WTC11 (cell line): ENCODE measurements around the gene PPM1L. TPM values are rescaled to one million over a fixed set of nuclear protein-coding genes. Genes with fewer than 3 reads are reported as not detected.

Experiments
- ATAC-seq: fragments of 200-7000 bp; cut with Tn5 transposase; 2 replicates; pipeline ENCODE4 v1.10.0; 2021; ENCODE audit warnings: mild to moderate bottlenecking, moderate library complexity
- CTCF ChIA-PET: fragments of 300-600 bp; sonication (Branson Sonifier 250); formaldehyde crosslinking; loops from one replicate; lab custom pipeline; 2021; ENCODE audit warnings: antibody characterized with exemption; lab: Charles Lee
- POLR2A ChIA-PET: fragments of 350-600 bp; sonication (Branson Sonifier 250); formaldehyde crosslinking; loops from one replicate; lab custom pipeline; 2021; ENCODE audit warnings: antibody characterized with exemption; lab: Charles Lee
- DNase-seq: peaks from one replicate; pipeline ENCODE4 v3.0.0; 2021; ENCODE audit warnings: low spot score
- H3K27ac Mint-ChIP-seq: 2 replicates; pipeline ENCODE4 v1.8.0; 2021; ENCODE audit warnings: mixed read lengths
- H3K27me3 Mint-ChIP-seq: 2 replicates; pipeline ENCODE4 v1.8.0; 2021; ENCODE audit warnings: low read depth, mild to moderate bottlenecking, moderate library complexity, mixed read lengths
- H3K36me3 Mint-ChIP-seq: 2 replicates; pipeline ENCODE4 v1.8.0; 2021; ENCODE audit warnings: mixed read lengths
- H3K4me1 Mint-ChIP-seq: 2 replicates; pipeline ENCODE4 v1.8.0; 2022; ENCODE audit warnings: mixed read lengths
- H3K4me3 Mint-ChIP-seq: 2 replicates; pipeline ENCODE4 v1.8.0; 2021; ENCODE audit warnings: mild to moderate bottlenecking, moderate library complexity, mixed read lengths
- H3K9me3 Mint-ChIP-seq: 2 replicates; pipeline ENCODE4 v1.8.0; 2021; ENCODE audit warnings: mixed read lengths
- CREM ChIP-seq: sonication (generic); formaldehyde crosslinking; IDR thresholded peaks from 2 replicates; pipeline ENCODE4 v1.8.1; 2022; ENCODE audit warnings: mild to moderate bottlenecking, missing genetic modification reagents, moderate library complexity
- FOXP1 ChIP-seq: sonication (generic); formaldehyde crosslinking; IDR thresholded peaks from 2 replicates; pipeline ENCODE4 v1.8.0; 2022; ENCODE audit warnings: missing genetic modification reagents, mild to moderate bottlenecking, moderate library complexity, borderline replicate concordance
- KAT7 ChIP-seq: sonication (generic); formaldehyde crosslinking; IDR thresholded peaks from 2 replicates; pipeline ENCODE4 v1.8.1; 2023; ENCODE audit warnings: missing genetic modification reagents, mild to moderate bottlenecking, borderline replicate concordance
- NFYB ChIP-seq: sonication (generic); formaldehyde crosslinking; conservative IDR thresholded peaks from 2 replicates; pipeline ENCODE4 v1.8.0; 2022; ENCODE audit warnings: low read depth, missing genetic modification reagents
- RELA ChIP-seq: sonication (generic); formaldehyde crosslinking; IDR thresholded peaks from 2 replicates; pipeline ENCODE4 v1.8.1; 2022; ENCODE audit warnings: missing genetic modification reagents, mild to moderate bottlenecking, borderline replicate concordance
- SOX15 ChIP-seq: fragments of 250-450 bp; sonication (Bioruptor Pico); IDR thresholded peaks from 2 replicates; pipeline ENCODE4 v1.9.0; 2021; ENCODE audit warnings: mild to moderate bottlenecking
- total RNA-seq: library from RNA; stranded (reverse); gene quantifications from 3 replicates; pipeline ENCODE4 v1.2.3, GENCODE V29; 2021
- TF ChIP-seq, protein P1 (sequence below): sonication (generic); formaldehyde crosslinking; IDR thresholded peaks from 2 replicates; pipeline ENCODE4 v1.8.1; 2023; ENCODE audit warnings: mild to moderate bottlenecking, missing genetic modification reagents, borderline replicate concordance
- TF ChIP-seq, protein P2 (sequence below): sonication (generic); formaldehyde crosslinking; conservative IDR thresholded peaks from 2 replicates; pipeline ENCODE4 v1.8.1; 2022; ENCODE audit warnings: mild to moderate bottlenecking, missing genetic modification reagents
- TF ChIP-seq, protein P3 (sequence below): sonication (generic); formaldehyde crosslinking; IDR thresholded peaks from 2 replicates; pipeline ENCODE4 v1.8.0; 2022; ENCODE audit warnings: mild to moderate bottlenecking, missing genetic modification reagents
- TF ChIP-seq, protein P4 (sequence below): sonication (generic); formaldehyde crosslinking; IDR thresholded peaks from 2 replicates; pipeline ENCODE4 v1.8.0; 2023; ENCODE audit warnings: missing genetic modification reagents, mild to moderate bottlenecking, borderline replicate concordance
- TF ChIP-seq, protein P5 (sequence below): sonication (generic); formaldehyde crosslinking; IDR thresholded peaks from 2 replicates; pipeline ENCODE4 v1.8.0; 2023; ENCODE audit warnings: mild to moderate bottlenecking, missing genetic modification reagents
- TF ChIP-seq, protein P6 (sequence below): sonication (generic); formaldehyde crosslinking; IDR thresholded peaks from 2 replicates; pipeline ENCODE4 v1.8.1; 2023; ENCODE audit warnings: mild to moderate bottlenecking, missing genetic modification reagents

Gene PPM1L
- total RNA-seq, 1 experiment from 2014 or later, result 18.1 TPM

DNA sequence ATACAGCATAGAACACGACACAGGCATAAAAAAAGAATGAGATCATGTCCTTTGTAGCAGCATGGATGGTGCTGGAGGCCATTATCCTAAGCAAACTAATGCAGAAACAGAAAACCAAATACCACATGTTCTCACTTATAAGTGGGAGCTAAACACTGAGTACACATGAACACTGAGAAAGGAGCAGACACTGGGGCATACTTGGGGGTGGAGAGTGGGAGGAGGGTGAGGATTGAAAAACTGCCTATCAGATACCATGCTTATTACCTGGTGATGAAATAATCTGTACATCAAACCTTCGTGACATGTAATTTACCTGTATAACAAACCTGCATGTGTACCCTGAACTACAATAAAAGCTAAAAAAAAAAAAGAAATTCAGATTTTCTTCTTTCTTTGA is 100.4 kb downstream of the PPM1L start (continued):
- TF ChIP-seq, protein P1, sequence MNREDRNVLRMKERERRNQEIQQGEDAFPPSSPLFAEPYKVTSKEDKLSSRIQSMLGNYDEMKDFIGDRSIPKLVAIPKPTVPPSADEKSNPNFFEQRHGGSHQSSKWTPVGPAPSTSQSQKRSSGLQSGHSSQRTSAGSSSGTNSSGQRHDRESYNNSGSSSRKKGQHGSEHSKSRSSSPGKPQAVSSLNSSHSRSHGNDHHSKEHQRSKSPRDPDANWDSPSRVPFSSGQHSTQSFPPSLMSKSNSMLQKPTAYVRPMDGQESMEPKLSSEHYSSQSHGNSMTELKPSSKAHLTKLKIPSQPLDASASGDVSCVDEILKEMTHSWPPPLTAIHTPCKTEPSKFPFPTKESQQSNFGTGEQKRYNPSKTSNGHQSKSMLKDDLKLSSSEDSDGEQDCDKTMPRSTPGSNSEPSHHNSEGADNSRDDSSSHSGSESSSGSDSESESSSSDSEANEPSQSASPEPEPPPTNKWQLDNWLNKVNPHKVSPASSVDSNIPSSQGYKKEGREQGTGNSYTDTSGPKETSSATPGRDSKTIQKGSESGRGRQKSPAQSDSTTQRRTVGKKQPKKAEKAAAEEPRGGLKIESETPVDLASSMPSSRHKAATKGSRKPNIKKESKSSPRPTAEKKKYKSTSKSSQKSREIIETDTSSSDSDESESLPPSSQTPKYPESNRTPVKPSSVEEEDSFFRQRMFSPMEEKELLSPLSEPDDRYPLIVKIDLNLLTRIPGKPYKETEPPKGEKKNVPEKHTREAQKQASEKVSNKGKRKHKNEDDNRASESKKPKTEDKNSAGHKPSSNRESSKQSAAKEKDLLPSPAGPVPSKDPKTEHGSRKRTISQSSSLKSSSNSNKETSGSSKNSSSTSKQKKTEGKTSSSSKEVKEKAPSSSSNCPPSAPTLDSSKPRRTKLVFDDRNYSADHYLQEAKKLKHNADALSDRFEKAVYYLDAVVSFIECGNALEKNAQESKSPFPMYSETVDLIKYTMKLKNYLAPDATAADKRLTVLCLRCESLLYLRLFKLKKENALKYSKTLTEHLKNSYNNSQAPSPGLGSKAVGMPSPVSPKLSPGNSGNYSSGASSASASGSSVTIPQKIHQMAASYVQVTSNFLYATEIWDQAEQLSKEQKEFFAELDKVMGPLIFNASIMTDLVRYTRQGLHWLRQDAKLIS, result no peak
- no peak for TF ChIP-seq KAT7 (CRISPR knock-in tag)
- TF ChIP-seq SOX15 (CRISPR knock-in tag), result no peak

DNA sequence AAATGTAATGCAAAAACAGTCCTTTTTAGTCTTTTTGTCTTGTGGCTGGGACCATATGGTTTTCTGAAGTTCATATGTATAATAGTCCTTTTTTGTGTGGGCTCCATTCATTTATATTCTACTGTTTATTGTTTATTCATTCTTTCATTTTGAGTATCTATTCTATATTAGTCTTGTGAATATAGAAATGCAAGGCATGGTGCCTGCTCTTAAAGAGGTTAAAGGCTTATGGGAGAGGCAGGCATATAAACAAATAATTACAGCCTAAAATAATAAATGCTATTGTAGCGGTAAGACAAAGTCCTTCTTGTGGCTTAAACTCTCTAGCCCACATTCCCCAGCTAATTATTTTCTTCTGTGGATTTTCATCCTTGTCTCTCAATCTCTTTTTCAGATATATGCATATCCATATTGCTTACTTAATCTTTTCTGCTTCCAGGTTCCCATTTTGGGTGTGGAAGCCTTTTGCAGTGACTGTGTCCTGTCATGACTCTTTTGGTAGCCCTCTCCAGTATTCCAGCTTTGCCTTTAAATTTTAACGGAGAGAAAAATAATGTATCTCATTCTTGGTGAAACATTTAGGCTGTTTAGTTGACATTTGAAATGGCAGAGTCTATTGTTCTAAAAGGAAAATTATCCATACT is 101.6 kb downstream of the PPM1L start:
- Mint-ChIP-seq H3K9me3 (peaks cover 15% of the 10 kb centered on the region), H3K27me3 (no peaks in the 10 kb centered on the region), H3K36me3 (peaks cover 10% of the 10 kb centered on the region), H3K4me3 (no peak overlapping the region), H3K4me1 (peaks cover 30% of the 10 kb centered on the region), H3K27ac (no peak overlapping the region)
- TF ChIP-seq, protein P2, sequence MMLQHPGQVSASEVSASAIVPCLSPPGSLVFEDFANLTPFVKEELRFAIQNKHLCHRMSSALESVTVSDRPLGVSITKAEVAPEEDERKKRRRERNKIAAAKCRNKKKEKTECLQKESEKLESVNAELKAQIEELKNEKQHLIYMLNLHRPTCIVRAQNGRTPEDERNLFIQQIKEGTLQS (CRISPR knock-in tag), result no peak
- TF ChIP-seq NFYB (CRISPR knock-in tag), result no peak
- POLR2A ChIA-PET, result no interaction called here
- ATAC-seq (no peak), DNase-seq (no peak)
- CTCF ChIA-PET, result no interaction called here

DNA sequence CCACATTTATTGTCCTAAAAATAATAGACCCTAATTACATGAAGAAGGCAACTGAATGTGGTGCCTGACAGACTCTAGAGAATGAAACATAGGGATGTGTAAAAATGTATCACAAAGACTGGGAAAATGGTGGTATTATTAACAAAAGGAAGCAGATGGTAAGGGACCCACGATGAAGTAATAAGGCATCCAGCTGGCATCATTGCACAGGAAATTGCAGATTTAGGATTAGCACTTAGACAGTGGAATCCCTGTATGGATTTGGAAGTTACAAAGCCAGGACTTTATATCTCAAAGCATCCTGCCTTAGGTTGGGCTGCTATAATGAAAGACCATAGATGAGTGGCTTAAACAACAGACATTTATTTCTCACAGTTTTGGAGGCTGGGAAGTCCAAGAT is 104.3 kb downstream of the PPM1L start:
- H3K4me1 Mint-ChIP-seq, result peaks cover 21% of the 10 kb centered on the region
- ChIA-PET CTCF (no interaction called here), POLR2A (no interaction called here)
- ATAC-seq (no peak), DNase-seq (no peak)
- H3K27ac Mint-ChIP-seq, result no peak overlapping the region
- H3K4me3 Mint-ChIP-seq, result no peak overlapping the region
- H3K27me3 Mint-ChIP-seq, result no peaks in the 10 kb centered on the region
- H3K9me3 Mint-ChIP-seq, result no peaks in the 10 kb centered on the region
- no peaks in the 10 kb centered on the region for H3K36me3 Mint-ChIP-seq
- TF ChIP-seq KAT7 (CRISPR knock-in tag) (no peak), FOXP1 (CRISPR knock-in tag) (no peak), RELA (CRISPR knock-in tag) (no peak), CREM (CRISPR knock-in tag) (no peak)
- TF ChIP-seq, protein P3, sequence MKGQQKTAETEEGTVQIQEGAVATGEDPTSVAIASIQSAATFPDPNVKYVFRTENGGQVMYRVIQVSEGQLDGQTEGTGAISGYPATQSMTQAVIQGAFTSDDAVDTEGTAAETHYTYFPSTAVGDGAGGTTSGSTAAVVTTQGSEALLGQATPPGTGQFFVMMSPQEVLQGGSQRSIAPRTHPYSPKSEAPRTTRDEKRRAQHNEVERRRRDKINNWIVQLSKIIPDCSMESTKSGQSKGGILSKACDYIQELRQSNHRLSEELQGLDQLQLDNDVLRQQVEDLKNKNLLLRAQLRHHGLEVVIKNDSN (CRISPR knock-in tag), result no peak
- TF ChIP-seq, protein P4, sequence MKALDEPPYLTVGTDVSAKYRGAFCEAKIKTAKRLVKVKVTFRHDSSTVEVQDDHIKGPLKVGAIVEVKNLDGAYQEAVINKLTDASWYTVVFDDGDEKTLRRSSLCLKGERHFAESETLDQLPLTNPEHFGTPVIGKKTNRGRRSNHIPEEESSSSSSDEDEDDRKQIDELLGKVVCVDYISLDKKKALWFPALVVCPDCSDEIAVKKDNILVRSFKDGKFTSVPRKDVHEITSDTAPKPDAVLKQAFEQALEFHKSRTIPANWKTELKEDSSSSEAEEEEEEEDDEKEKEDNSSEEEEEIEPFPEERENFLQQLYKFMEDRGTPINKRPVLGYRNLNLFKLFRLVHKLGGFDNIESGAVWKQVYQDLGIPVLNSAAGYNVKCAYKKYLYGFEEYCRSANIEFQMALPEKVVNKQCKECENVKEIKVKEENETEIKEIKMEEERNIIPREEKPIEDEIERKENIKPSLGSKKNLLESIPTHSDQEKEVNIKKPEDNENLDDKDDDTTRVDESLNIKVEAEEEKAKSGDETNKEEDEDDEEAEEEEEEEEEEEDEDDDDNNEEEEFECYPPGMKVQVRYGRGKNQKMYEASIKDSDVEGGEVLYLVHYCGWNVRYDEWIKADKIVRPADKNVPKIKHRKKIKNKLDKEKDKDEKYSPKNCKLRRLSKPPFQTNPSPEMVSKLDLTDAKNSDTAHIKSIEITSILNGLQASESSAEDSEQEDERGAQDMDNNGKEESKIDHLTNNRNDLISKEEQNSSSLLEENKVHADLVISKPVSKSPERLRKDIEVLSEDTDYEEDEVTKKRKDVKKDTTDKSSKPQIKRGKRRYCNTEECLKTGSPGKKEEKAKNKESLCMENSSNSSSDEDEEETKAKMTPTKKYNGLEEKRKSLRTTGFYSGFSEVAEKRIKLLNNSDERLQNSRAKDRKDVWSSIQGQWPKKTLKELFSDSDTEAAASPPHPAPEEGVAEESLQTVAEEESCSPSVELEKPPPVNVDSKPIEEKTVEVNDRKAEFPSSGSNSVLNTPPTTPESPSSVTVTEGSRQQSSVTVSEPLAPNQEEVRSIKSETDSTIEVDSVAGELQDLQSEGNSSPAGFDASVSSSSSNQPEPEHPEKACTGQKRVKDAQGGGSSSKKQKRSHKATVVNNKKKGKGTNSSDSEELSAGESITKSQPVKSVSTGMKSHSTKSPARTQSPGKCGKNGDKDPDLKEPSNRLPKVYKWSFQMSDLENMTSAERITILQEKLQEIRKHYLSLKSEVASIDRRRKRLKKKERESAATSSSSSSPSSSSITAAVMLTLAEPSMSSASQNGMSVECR (CRISPR knock-in tag), result no peak
- TF ChIP-seq, protein P1, result no peak
- TF ChIP-seq, protein P5, sequence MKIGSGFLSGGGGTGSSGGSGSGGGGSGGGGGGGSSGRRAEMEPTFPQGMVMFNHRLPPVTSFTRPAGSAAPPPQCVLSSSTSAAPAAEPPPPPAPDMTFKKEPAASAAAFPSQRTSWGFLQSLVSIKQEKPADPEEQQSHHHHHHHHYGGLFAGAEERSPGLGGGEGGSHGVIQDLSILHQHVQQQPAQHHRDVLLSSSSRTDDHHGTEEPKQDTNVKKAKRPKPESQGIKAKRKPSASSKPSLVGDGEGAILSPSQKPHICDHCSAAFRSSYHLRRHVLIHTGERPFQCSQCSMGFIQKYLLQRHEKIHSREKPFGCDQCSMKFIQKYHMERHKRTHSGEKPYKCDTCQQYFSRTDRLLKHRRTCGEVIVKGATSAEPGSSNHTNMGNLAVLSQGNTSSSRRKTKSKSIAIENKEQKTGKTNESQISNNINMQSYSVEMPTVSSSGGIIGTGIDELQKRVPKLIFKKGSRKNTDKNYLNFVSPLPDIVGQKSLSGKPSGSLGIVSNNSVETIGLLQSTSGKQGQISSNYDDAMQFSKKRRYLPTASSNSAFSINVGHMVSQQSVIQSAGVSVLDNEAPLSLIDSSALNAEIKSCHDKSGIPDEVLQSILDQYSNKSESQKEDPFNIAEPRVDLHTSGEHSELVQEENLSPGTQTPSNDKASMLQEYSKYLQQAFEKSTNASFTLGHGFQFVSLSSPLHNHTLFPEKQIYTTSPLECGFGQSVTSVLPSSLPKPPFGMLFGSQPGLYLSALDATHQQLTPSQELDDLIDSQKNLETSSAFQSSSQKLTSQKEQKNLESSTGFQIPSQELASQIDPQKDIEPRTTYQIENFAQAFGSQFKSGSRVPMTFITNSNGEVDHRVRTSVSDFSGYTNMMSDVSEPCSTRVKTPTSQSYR (CRISPR knock-in tag), result no peak
- TF ChIP-seq, protein P6, sequence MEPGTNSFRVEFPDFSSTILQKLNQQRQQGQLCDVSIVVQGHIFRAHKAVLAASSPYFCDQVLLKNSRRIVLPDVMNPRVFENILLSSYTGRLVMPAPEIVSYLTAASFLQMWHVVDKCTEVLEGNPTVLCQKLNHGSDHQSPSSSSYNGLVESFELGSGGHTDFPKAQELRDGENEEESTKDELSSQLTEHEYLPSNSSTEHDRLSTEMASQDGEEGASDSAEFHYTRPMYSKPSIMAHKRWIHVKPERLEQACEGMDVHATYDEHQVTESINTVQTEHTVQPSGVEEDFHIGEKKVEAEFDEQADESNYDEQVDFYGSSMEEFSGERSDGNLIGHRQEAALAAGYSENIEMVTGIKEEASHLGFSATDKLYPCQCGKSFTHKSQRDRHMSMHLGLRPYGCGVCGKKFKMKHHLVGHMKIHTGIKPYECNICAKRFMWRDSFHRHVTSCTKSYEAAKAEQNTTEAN (CRISPR knock-in tag), result no peak
